SK-N-SH (cell line): ENCODE data around the gene EEF2K.

Experiments
- TF ChIP-seq, protein P1 (sequence below): IDR thresholded peaks from 2 replicates; pipeline ENCODE4 v1.4.0; 2012; ENCODE audit warnings: low read depth, borderline replicate concordance
- TF ChIP-seq, protein P2 (sequence below): fragments of 200-600 bp; sonication (generic); IDR thresholded peaks from 2 replicates; pipeline ENCODE4 v1.6.1; 2017; ENCODE audit warnings: antibody characterized with exemption, mild to moderate bottlenecking, moderate library complexity
- TF ChIP-seq, protein P3 (sequence below): IDR thresholded peaks from 2 replicates; pipeline ENCODE4 v1.4.0; 2012; ENCODE audit warnings: low read depth

DNA sequence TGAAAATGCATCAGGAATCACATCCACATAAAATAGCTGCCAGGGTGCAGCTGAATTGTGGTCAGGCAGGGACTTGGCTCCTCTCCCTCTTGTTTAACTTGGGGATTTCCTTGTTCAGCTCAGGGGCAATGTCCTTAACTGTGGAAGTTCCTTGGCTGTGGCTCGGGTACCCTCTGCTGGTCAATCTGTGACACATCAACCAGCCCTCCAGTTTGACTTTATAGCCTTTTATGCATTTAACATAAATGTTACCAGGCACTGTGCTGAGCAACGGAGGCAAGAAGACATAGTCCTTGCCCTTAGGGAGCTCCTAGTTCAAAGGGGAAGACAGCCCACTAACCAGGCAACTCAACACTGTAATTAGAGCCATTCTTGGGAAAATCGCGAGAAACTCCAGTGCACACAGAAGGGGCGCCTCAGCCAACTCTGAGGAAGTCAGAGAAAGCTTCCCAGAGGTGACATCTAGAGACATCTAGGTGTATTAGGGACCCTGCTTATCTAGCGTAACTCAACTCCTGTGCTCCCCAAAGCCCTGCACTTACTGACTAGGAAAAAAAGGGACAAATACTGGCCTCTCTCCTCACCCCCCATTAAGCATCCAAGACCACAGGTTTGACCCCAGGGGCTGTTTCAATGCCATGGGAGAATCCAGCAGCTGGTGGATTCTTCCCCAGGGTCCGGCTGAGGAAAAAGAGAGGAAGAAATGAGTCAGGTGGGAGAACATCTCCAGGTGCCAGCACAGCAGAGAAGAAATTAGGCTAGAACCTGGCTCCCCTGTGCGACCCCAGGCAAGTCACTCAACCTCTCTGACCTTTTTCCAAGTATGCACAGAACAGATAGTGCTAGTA, 17.3 kb upstream of the EEF2K start:
- TF ChIP-seq, protein P1, sequence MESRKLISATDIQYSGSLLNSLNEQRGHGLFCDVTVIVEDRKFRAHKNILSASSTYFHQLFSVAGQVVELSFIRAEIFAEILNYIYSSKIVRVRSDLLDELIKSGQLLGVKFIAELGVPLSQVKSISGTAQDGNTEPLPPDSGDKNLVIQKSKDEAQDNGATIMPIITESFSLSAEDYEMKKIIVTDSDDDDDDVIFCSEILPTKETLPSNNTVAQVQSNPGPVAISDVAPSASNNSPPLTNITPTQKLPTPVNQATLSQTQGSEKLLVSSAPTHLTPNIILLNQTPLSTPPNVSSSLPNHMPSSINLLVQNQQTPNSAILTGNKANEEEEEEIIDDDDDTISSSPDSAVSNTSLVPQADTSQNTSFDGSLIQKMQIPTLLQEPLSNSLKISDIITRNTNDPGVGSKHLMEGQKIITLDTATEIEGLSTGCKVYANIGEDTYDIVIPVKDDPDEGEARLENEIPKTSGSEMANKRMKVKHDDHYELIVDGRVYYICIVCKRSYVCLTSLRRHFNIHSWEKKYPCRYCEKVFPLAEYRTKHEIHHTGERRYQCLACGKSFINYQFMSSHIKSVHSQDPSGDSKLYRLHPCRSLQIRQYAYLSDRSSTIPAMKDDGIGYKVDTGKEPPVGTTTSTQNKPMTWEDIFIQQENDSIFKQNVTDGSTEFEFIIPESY: no peak
- TF ChIP-seq, protein P2, sequence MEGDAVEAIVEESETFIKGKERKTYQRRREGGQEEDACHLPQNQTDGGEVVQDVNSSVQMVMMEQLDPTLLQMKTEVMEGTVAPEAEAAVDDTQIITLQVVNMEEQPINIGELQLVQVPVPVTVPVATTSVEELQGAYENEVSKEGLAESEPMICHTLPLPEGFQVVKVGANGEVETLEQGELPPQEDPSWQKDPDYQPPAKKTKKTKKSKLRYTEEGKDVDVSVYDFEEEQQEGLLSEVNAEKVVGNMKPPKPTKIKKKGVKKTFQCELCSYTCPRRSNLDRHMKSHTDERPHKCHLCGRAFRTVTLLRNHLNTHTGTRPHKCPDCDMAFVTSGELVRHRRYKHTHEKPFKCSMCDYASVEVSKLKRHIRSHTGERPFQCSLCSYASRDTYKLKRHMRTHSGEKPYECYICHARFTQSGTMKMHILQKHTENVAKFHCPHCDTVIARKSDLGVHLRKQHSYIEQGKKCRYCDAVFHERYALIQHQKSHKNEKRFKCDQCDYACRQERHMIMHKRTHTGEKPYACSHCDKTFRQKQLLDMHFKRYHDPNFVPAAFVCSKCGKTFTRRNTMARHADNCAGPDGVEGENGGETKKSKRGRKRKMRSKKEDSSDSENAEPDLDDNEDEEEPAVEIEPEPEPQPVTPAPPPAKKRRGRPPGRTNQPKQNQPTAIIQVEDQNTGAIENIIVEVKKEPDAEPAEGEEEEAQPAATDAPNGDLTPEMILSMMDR: peak; percentile 87
- TF ChIP-seq, protein P3, sequence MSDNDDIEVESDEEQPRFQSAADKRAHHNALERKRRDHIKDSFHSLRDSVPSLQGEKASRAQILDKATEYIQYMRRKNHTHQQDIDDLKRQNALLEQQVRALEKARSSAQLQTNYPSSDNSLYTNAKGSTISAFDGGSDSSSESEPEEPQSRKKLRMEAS: no peak
